HL-60/S4 treated with phorbol 12-myristate 13-acetate at 8.2 ng/mL for 4 days and 3 days (cell line): ENCODE data around the gene ZBP1.

ENCODE experiments used
- in situ Hi-C: fragments of 300-500 bp; cut with MboI; formaldehyde crosslinking; loops from 2 replicates; pipeline ENCODE4 v1.15.0; 2022; ENCODE audit warnings: low sequenced_read_pairs

ZBP1 gene

GRCh38 chr20:57577679-57578475 is 42.3 kb downstream of the ZBP1 start:
- in situ Hi-C loops: loop anchor here (25.0 kb wide), 2 partner anchors 491 to 609 kb away; no protein-coding TSS in a partner anchor

- in situ Hi-C loops: loop anchor here (25.0 kb wide), 2 partner anchors 490 to 610 kb away; no protein-coding TSS in a partner anchor
Observed at GRCh38 chr20:57576617-57577550, 43.3 kb downstream of the ZBP1 start.

- in situ Hi-C loops: loop anchor here (25.0 kb wide), 2 partner anchors 489 to 611 kb away; no protein-coding TSS in a partner anchor
Observed at GRCh38 chr20:57576002-57576401, 44.2 kb downstream of the ZBP1 start.

GRCh38 chr20:57574954-57575353 is 45.3 kb downstream of the ZBP1 start:
- in situ Hi-C loops: loop anchor here (25.0 kb wide), 2 partner anchors 488 to 612 kb away; no protein-coding TSS in a partner anchor

- in situ Hi-C loops: no loop called here
Observed at GRCh38 chr20:57573894-57574293, 46.3 kb downstream of the ZBP1 start.

- in situ Hi-C loops: no loop called here
Observed at GRCh38 chr20:57573242-57573641, 47.0 kb downstream of the ZBP1 start.

- in situ Hi-C loops: no loop called here
Observed at GRCh38 chr20:57571782-57572416, 48.3 kb downstream of the ZBP1 start.

- in situ Hi-C loops: no loop called here
Observed at GRCh38 chr20:57570920-57571319, 49.3 kb downstream of the ZBP1 start.

- in situ Hi-C loops: no loop called here
Observed at GRCh38 chr20:57570145-57570850, 49.9 kb downstream of the ZBP1 start.

GRCh38 chr20:57568960-57569359 is 51.3 kb downstream of the ZBP1 start:
- in situ Hi-C loops: no loop called here

- in situ Hi-C loops: no loop called here
Observed at GRCh38 chr20:57568088-57568896, 51.9 kb downstream of the ZBP1 start.

- in situ Hi-C loops: no loop called here
Observed at GRCh38 chr20:57567471-57568079, 52.7 kb downstream of the ZBP1 start.

GRCh38 chr20:57566803-57567459 is 53.3 kb downstream of the ZBP1 start:
- in situ Hi-C loops: no loop called here

GRCh38 chr20:57566399-57566798 is 53.8 kb downstream of the ZBP1 start:
- in situ Hi-C loops: no loop called here

GRCh38 chr20:57564951-57565642 is 55.1 kb downstream of the ZBP1 start:
- in situ Hi-C loops: no loop called here

- in situ Hi-C loops: no loop called here
Observed at GRCh38 chr20:57564180-57564802, 55.9 kb downstream of the ZBP1 start.

GRCh38 chr20:57563522-57563921 is 56.7 kb downstream of the ZBP1 start:
- in situ Hi-C loops: no loop called here
